Pons (tissue), 1 donor: ENCODE data around the gene CDH23.

Experiments used
- DNase-seq: peaks from one replicate; pipeline ENCODE4 v3.0.0-alpha.2; 2016; ENCODE audit warnings: low spot score

CDH23 gene

GRCh38 chr10:71856619-71857018 is 459.9 kb downstream of the CDH23 start:
- DNase-seq: no peak

- no peak for DNase-seq
Observed at GRCh38 chr10:71857934-71858890, 461.5 kb downstream of the CDH23 start.

- DNase-seq: peak; percentile 98
Observed at GRCh38 chr10:71860243-71861029, 463.7 kb downstream of the CDH23 start.

GRCh38 chr10:71863203-71863602 is 466.5 kb downstream of the CDH23 start:
- DNase-seq: no peak

GRCh38 chr10:71864911-71865361 is 468.2 kb downstream of the CDH23 start:
- no peak for DNase-seq
